HepG2 (cell line): ENCODE data around the gene PFKM.

Source experiments
- ERF ChIP-seq: IDR thresholded peaks from 2 replicates; pipeline ENCODE4 v1.6.1; 2018; ENCODE audit warnings: missing biosample characterization, missing genetic modification reagents
- ZSCAN9 ChIP-seq: IDR thresholded peaks from 2 replicates; pipeline ENCODE4 v1.6.1; 2016; ENCODE audit warnings: borderline replicate concordance
- TF ChIP-seq, protein P1 (sequence below): sonication (generic); formaldehyde crosslinking; IDR thresholded peaks from 2 replicates; pipeline ENCODE4 v1.5.0; 2020; ENCODE audit warnings: mild to moderate bottlenecking, missing genetic modification reagents, moderate library complexity

DNA sequence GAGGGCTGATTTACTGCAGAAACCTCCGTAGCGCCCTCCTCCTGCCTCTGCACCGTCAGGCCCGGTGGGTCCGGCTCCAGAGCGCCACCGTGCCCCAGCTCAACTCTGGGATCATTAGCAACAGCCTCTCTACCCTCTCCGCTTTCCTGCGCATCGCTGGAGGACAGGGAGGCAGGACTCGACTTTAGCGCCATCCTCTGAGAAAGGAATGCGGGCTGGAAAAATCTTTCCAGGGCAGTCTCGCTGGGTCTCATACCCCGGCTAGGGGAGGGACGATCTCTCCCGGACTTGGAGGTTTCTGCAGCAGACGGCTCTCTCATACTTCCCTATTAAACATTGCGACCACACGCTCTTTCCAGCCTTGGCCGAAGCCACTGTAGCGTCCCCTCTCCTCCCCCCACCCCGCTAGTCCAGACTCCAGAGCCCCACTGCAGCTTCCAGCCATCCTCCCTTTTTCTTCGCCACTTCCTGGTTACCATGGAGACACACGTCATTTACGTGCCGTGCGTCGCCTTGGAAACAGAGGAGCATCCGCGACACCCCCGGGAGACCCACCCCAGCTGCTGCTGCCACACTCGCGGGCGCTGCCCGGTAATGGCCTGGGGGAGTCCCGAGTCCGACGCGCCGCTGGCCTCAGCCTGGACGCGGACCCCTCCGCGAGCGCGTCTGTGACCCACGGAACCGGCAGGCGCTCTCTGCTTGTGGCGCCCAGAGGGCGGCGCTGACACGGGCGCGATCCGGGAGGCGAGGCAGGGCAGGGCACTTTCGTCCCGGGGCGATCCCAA lies 64.1 kb downstream of the PFKM start, which contains the start of gene CCDC184:
- TF ChIP-seq ERF (no peak), ZSCAN9 (no peak)
- TF ChIP-seq, protein P1, sequence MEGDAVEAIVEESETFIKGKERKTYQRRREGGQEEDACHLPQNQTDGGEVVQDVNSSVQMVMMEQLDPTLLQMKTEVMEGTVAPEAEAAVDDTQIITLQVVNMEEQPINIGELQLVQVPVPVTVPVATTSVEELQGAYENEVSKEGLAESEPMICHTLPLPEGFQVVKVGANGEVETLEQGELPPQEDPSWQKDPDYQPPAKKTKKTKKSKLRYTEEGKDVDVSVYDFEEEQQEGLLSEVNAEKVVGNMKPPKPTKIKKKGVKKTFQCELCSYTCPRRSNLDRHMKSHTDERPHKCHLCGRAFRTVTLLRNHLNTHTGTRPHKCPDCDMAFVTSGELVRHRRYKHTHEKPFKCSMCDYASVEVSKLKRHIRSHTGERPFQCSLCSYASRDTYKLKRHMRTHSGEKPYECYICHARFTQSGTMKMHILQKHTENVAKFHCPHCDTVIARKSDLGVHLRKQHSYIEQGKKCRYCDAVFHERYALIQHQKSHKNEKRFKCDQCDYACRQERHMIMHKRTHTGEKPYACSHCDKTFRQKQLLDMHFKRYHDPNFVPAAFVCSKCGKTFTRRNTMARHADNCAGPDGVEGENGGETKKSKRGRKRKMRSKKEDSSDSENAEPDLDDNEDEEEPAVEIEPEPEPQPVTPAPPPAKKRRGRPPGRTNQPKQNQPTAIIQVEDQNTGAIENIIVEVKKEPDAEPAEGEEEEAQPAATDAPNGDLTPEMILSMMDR (CRISPR knock-in tag): peak; percentile 21; the same call in 1 of the 2 replicates
